Stromal cell of bone marrow (primary cell): ENCODE data around the gene SLC4A5.
"Not testable (repeated sequence)": the region's sequence is repeated elsewhere in the genome, so short reads cannot be mapped to it uniquely, and the experiment has no call there.

ENCODE experiments used
- DNase-seq: peaks from one replicate; pipeline ENCODE4 v3.0.0-alpha.2; 2012; ENCODE audit warnings: low read depth

The SLC4A5 gene

GRCh38 chr2:74232426-74232825, 110.8 kb downstream of the SLC4A5 start:
- no peak for DNase-seq

DNA sequence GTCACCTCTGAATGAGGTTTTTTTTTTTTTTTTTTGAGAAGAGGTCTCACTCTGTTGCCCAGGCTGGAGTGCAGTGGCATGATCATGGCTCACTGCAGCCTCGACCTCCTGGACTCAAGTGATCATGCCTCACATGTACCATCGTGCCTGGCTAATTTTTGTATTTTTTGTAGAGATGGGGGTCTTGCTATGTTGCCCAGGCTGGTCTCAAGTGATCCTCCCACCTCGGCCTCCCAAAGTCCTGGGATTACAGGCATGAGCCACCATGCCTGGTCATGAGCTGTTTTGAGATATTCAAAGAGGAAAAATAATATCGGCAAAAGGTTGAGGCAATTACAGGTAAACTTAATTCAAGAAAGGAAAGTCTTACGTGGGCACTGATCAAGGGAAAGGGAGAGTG, 113.4 kb downstream of the SLC4A5 start:
- not testable (repeated sequence) for DNase-seq

DNA sequence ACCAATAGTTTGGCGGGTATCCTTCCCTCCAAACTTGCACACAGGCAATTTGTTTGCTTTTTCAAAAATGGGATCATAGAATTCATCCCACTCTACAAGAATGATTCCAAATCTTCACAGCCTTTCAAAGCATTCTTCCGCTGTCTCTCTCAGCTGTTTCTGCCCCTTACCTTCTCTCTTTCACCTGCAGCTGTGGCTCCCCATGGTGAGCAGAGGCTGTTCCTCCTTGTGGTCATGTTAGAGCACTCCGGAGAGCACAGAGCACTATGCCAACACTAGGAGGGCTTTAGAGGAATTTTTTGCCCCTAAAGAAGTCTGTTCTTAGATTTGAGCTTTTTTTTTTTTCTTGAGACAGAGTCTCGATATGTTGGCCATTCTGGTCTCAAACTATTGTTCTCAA, 114.4 kb downstream of the SLC4A5 start:
- DNase-seq = no peak

DNA sequence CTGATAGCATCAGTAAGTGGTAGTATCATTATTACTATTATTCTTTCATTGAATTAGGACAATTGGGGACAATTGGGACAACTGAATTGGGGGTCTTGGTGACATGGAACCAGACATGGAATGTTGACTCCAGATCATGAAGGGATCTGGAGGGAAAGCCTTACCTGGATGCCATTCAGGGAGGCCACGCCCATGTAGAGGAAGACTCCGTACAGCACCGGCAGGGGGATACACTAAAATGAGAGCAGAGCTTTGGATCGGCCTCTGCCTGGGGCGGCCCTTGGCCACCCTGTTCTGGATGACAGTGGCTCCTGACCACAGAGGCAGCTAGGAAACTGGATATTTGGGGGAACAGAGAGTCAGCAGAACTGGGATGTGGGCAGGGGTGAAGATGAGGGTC, 115.6 kb downstream of the SLC4A5 start:
- no peak for DNase-seq

DNA sequence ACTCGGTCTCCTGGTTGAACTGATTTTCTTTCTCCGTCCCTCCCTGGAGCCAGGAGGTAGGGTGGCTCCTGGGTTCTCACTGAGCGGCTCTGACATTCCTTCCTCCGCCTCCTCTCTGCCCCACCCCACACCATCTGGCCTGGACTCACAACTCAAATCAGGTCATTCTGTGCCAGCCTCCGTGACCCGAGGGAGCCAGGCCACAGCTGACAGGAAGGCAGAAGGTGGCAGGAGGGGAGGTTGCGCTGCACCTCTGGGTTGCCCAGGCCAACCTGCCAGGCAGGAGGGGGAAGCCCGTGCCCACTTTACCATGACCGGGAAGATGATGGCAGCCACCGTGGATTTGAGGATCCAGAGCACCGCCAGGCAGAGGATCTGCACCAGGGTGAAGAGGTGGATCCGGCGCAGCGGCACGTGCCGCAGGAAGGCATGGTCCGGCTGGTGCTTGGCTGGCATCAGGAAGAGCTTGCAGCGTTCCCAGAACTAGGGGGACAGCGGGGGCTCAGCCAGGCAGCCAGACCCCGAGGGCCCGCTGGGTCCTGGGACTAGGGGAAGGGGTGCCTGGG, 116.5 kb downstream of the SLC4A5 start:
- no peak for DNase-seq

DNA sequence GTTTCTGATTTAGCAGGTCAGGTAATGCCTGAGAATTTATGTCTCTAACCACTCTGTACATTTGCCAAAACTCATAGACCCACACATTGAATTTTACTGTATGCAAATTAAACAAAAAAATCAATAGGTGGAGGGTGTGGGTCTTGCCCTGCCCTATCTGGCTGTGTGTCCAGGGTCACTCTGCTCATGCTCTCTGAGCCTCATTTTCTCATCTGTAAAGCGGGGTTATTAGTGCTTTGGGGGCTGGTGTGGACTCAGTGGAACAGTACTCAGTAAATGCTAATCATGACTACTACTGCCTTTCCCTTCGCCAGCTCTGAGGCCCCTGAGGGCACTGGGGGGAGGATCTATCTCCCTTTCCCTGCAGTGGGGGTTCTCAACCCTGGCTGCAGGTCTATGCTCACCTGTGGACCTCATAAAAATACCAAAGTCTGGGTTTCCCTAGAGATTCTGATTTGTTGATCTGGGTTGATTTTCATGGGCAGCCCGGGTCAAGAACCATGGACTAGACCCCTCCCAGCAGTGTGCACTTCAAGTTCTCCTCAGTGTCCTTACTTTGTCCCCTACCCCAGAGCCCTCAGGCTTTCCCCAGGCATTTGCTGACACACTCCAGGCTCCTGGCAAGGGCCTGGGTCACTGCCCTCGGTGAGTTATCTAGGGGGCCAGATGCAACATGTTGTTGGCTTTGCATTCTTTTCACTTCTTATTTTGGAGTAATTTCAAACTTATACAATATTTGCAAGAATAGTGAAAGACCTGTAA, 117.3 kb downstream of the SLC4A5 start:
- no peak for DNase-seq

DNA sequence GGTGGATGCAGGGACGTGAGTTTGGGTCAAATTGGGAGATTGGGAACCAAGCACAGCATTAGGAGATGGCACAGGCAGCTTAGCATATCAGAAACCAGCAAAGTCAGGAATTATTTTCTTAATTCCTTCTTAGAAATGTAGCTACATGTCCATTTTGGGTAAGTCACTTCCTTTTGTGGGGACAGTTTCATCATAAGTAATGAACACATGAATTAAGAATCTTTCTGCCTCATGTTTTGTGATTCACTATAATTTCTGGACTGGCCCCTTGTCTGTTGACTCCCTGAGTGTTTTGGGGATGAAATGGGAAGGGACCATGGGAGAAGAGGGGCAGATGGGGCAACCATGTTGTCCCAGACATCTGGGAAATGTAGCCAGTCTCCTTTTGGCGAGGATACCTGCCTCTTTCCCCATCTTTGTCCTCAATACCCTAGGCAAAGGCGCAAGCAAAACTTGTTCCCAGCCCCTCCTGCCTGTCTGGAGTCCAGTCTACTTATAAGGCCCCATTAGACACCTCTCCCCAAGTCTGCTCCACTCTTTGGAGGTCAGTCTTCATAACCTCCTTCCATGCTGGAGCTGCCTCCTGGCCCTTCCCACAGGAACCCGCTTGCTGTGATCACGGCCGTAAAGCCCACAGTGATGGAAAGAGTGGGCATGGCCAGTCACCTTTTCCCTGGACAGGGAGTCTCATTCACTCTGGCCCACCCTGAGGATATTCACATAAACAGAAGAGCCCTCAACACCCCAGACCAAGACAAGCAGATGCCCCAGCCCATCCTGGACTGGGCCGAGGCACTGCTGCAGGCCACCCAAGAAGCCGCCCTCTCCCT, 119.1 kb downstream of the SLC4A5 start:
- DNase-seq = no peak

DNA sequence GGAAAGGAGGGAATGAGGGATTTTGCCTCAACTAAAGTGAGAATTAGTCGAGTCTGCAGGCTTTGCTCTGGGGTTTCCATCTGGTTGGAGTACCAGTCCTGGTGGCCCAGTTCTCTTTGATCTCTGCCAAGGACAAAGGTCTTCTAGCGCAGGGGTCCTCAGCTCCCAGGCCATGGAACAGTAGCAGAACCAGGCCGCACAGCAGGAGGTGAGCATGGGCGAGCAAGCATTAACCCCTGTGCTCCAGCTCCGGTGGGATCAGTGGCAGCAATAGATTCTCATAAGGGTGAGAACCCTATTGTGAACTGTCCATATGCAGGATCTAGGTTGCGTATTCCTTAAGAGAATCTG, 120.9 kb downstream of the SLC4A5 start:
- no peak for DNase-seq

GRCh38 chr2:74221604-74222299, 121.5 kb downstream of the SLC4A5 start:
- no peak for DNase-seq

GRCh38 chr2:74221091-74221490, 122.1 kb downstream of the SLC4A5 start:
- no peak for DNase-seq

- no peak for DNase-seq
Measured at GRCh38 chr2:74219846-74220486, 123.2 kb downstream of the SLC4A5 start.

DNA sequence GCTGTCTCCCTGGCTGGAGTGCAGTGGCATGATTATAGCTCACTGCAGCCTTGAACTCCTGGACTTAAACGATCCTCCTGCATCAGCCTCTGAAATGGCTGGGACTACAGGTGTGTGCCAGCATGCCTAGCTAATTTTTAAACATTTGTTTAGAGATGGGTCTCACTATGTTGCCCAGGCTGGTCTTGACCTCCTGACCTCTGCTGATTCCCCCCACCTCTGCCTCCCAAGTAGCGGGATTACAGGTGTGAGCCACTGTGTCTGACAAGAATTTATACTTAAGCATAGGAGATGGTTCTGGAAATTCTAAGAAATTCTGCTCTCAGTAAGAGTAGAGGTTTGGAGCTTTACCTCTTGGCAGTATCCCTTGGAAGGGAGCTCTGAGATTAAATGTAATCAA, 126.6 kb downstream of the SLC4A5 start:
- no peak for DNase-seq

GRCh38 chr2:74215771-74216170, 127.4 kb downstream of the SLC4A5 start:
- DNase-seq = not testable (repeated sequence)

DNA sequence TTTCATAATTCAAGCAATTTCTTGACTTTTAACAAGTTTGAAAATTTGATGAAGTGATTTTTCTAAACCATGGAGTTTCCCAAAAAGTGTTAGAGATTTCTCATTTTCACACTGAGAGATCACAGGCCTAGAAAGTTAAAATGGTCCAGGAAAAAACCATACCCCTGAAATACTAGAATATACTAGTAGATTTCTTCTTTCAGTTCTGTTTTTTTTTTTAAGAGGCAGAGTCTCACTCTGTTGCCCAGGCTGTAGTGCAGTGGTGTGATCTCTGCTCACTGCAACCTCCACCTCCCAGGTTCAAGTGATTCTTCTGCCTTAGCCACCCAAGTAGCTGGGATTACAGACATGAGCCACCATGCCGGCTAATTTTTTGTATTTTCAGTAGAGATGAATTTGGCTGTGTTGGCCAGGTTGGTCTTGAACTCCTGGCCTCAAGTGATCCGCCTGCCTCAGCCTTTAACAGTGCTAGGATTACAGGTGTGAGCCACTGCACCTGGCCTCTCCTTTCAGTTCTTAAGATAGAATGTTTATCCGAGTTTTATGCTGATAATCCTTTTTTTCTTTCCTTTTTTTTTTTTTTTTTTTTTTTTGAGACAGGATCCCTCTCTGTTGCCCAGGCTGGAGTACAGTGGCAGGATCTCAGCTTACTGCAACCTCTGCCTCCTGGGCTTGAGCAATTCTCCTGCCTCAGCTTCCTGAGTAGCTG, 130.4 kb downstream of the SLC4A5 start:
- DNase-seq = no peak

DNA sequence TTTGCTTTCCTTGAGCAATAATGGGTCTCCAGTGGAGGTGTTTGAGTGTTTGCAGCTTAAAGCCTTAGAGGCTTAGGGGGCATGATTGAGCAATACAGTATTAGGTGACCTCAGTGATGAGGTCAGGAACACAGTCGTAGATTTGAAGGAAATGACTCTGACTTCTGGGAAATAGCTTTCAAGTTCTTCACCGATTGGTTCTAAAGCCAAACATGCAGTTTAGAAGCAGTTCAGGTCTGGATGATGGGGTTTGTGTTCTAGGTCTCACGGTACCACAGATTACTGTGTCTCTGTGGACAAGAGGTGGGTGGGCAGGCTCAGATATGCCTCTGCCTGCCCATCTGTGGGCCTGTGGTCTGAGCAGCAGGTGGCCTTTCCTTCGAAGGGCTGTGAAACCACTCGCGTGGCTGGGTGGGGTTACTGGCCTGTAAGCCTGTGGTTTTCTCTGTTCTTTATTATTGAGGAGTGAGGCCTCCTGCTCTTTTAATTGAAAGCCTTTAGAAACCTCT, 137.0 kb downstream of the SLC4A5 start:
- DNase-seq = peak; percentile 56

- no peak for DNase-seq
Measured at GRCh38 chr2:74205596-74205995, 137.6 kb downstream of the SLC4A5 start.

GRCh38 chr2:74205113-74205512, 138.1 kb downstream of the SLC4A5 start:
- DNase-seq = no peak

GRCh38 chr2:74204436-74204835, 138.8 kb downstream of the SLC4A5 start:
- DNase-seq = no peak

DNA sequence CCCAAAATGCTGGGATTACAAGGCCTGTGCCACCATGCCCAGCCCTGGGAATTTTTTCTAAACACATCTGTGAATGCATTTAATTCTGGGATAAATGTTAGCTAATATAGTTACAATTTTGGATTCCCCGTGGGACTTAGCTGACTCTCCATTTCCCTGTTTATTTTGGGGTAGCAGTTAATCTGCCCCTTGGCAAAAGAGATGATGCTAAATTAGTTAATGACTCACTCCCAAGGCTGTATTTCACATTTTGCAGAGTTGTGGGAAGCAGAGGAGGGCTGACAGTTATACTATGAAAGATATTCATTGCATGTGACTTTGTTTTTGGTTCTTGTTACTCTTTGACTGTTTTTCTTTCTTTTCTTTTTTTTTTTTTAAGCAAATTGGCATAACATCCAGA, 141.6 kb downstream of the SLC4A5 start:
- DNase-seq = peak; percentile 94

- DNase-seq = no peak
Measured at GRCh38 chr2:74201196-74201595, 142.0 kb downstream of the SLC4A5 start.

DNA sequence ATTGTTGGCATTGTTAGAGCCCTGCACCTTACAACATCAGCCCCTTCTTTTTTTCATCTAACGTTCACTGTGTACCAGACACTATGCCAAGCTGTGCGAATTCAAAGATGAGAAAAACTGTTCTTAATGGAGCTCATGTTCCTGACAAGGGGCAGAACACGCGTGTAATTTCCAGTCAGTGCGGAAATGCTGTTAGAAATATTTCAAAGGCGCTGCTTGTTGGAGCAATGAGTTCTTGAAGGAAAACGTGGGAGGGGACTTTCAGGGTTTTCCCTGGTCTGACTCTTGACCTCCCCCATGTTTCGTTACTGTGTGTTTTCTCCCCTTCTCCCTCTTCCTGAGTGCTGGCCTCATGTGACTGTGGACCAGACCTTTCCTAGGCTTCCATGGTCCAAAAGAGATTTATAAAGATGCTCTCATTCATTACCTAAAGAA, 143.3 kb downstream of the SLC4A5 start:
- DNase-seq = no peak
